Stimulated activated CD8-positive, alpha-beta memory T cell treated with anti-CD3 and anti-CD28 coated beads, Interleukin-7, amount 100 ng/mL, for 24 hours (primary cell): Measurements from ENCODE around the gene SLC9A9.

Source experiments
- DNase-seq: peaks from one replicate; pipeline ENCODE4 v3.0.0-alpha.2; 2020; ENCODE audit warnings: low read depth

The SLC9A9 gene

DNA sequence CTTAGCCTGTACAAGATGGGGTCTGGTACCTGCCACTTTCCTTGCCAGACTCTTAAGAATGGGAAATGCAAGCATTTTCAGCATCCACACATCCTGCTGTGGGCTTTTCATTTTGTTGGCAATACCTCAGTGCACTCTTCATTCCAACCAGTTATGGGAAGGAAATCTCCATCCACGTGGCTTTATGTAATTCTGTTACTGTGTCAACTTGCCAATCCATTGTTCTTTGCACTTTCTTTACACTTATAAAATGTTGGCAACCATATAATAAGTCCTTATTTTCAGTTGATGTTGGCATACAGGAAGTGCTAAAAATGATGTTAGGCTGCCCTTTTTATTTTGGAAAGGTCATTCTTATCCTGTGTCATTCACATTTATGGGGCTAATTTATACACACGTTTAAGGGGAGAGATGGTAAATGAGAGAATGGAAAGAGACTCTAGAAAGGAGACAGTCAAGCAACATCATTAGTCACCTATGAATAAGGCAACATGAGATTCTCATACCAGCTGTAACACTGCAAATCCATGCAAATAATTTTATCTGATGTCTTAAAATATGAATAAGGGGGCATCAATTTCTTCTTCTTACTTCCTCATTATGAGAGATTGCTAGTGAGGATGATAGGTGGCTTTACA, 490.0 kb downstream of the SLC9A9 start:
- no peak for DNase-seq

DNA sequence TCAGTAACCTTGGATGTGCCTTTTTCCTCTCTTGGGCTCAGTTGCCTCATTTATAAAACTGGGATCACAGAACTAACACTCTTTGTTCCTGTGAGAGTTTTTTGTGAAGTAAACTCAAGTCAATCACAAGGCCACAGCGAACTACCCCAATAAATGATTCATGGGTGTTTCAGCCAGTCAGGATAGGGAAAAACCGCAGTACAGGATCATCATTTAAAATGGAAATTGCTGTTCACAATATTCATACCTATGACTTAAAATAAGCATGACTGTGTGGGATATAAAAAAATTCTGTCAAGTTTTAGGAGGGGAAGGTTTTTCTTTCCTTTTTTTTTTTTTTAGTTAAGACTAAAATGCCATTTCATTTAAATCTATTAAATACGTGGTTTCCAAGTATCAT, 490.6 kb downstream of the SLC9A9 start:
- DNase-seq: no peak

DNA sequence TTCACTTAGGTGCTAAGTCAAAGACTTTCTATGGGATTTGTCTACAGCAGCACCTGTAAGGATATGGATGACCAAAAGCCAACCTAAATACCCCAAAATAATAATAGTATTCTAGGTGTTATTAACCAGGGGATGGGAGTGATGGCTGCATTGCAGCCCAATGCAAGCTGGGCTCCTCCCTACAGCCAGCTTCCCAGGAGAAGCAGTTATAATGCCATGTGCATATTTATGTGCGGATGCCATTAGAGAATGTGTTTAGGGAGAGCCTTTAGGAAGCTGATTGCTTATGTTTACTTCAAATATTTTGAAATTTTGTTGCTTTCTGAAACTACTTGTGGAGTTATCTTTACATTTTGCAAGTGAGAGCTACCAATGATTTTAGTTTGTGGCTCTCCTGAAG, 491.4 kb downstream of the SLC9A9 start:
- no peak for DNase-seq

DNA sequence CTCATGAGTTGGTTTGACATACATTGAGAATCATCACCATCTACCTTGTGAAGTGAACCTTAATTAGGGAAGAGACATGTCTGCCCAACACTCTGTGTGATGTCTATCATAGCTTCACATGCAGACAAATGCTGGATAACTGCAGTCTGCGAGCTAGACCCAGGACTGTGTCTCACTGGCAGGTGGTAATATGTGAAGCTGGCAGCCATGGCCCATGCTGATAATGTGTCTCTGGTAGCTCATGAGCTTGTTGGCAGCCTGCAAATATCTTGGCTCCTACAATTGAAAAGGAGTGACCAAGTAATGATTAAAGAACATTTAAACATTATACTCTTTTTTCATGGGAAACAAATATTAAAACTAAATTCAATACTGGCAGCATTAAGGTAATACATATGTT, 493.9 kb downstream of the SLC9A9 start:
- DNase-seq: no peak

DNA sequence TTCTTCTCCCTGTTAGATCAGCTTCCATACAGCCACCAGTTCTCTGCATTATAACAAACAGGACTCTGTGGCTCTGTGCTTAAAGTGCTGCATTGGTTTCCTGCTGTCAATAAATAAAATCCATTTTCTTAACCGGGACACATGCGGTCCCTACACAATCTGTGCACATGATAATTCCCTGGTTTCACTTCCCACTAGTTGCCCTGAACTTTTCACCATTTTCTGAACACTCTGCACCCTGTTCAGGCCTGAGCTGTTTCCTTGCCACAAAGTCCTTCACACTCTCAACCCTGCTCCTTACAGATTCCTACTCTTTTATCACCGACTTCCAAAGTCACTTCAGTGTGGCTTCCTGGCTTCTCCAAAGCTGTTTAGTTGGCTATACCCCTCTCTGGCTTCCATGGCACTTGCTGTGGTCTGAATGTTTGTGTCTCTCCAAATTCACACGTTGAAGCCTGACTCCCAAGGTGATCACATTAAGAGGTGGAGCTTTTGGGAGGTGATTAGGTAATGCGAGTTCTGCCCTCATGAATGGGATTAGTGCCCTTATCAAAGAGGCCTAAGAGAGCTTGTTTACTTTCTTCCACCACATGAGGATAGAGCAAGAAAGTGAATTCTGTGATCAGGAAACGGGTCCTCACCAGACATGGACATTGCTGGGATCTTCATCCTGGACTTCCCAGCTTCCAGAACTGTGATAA, 495.3 kb downstream of the SLC9A9 start:
- DNase-seq: no peak

DNA sequence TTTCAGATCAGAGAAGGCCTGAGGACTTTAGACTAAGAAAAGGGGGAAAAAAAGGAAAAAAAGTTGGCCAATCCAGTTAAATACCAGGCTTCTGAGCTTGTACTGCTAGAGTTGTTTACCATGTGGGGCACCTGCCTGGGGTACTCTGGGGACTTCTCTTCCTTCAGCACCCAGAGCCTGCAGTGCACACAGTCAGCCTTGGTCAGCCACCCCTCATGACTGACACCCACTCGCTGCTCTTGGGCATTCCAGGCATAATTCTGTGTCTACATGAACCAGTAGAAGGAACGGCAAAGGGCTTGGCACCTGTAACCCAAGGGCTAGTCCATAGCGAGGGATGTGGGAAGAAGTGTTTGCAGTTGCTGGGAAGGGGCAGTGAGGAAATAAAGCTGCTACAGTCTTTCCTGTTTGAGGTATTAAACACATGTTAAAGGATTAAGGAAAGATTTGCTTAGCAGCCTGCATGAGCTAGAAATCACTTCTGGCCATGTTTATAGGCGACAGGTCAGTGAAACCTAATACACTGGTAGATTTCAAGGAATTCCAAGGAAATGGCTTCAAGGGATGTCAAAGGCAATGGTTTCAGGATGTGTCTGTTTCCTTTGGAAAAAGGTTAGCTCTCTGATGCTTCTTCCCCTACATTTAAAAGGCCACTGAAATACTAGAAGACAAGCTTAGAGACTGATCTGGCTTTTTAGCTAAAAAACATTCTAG, 496.2 kb downstream of the SLC9A9 start:
- DNase-seq: no peak

DNA sequence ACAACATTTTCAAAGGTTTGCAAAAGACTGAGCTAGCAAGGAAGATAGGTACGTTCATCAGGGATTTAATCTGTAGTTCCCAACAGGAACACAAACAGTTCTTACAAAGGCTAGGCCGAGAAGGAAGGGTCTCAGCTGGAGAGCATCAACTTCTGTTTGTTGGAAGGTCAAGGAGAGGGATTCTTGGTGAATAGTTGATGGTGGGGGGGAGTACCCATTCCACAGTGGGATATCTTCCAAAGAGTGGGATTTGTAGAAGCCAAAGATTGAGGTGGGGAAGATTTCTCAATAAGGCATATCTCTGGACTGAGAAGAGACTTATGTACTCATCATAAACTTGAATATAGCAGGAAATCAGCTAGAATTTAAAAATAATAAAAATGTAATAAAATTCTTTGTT, 496.9 kb downstream of the SLC9A9 start:
- DNase-seq: no peak

- DNase-seq: no peak
These were observed 498.8 kb downstream of the SLC9A9 start for GRCh38 chr3:143349455-143349854.

- DNase-seq: no peak
These were observed 499.6 kb downstream of the SLC9A9 start for GRCh38 chr3:143348486-143349327.

DNA sequence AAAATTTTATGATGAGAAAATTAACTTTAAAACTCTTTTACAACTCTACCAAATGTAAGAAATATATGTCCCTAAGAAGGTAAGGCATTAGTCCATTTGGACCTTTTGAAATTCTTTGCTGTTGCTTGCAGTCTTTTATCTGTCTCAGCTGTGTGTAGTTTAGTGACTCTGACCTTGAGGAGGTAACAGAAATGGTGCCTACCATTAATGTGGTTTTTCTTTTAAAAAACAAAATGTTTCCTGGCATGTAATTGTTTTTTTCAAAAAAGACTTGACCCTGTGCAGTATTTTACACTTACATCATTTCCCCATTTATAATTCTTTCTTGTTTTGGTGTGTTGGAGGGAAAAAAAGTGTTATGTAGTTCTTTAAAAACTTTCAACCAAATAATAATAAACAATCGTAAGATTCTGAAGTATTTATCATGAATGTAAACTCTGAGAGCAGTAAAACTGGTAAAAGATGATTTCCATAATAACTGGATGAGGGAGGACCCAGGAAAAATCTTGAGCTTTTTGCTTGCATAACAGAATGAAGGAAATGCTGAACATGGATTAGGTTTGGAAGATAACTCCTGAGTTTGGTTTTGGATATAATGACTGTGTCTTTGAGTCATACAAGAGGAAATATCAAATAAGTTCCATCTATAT, 503.6 kb downstream of the SLC9A9 start:
- no peak for DNase-seq

DNA sequence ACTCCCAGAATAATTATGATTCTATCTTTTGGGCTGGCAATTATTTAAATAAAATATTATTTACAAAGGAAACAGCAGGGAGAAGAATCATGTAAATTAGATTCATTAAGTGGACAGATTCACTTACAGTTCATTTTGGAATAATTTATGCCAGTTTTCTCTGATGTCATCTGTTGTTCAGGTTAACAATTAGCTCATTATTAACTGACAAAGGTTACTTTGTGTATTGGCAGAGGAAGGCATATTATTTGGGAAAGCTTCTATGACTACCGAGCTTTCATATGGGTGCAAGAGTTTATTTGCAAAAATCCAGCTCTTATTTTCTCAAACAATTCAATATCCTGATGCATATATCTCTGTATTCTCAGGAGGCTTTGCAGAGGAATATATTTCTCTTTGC, 504.3 kb downstream of the SLC9A9 start:
- no peak for DNase-seq

- no peak for DNase-seq
These were observed 505.2 kb downstream of the SLC9A9 start for GRCh38 chr3:143343031-143343430.

GRCh38 chr3:143339451-143339850, 508.8 kb downstream of the SLC9A9 start:
- no peak for DNase-seq

- DNase-seq: no peak
These were observed 510.9 kb downstream of the SLC9A9 start for GRCh38 chr3:143337387-143337786.

- DNase-seq: no peak
These were observed 514.0 kb downstream of the SLC9A9 start for GRCh38 chr3:143334231-143334630.

DNA sequence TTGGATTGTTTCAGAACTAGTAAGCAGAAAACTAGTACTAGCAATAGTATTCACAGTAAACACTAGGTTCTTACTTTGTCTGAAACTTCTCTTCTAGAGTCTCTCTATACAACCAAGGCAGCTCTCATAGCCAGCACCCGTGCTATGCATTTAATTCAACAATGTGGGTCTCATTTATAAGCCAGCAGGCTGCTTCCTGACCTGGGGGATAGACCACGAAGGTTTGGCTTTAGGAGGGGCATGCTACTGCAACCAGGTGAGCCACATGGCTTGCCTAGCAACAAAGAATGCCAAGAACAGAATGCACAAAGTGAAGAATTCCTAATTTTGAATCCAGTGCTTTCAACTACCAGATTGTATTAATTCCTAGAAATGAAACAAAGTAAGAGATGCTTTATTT, 514.9 kb downstream of the SLC9A9 start:
- DNase-seq: no peak

DNA sequence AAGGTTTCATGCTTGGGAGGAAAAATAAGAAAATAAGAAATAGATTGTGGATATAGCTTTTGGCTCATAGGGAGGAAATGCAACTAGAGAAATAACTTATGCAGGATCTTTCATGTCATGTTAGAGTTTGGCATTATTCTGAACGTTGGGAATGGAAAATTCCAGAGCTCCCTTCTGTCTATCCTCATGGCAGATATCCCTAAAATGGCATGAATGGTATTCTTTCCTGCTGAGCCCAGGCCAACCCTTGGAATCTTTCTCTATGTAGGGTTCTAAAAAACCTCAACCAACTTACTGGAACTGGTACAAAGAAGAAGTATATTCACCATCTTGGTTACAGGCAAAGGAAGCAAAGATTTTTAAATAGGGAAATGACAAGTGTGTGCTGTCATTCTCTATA, 516.2 kb downstream of the SLC9A9 start:
- no peak for DNase-seq

- no peak for DNase-seq
These were observed 516.9 kb downstream of the SLC9A9 start for GRCh38 chr3:143331350-143331749.

GRCh38 chr3:143330296-143330868, 517.9 kb downstream of the SLC9A9 start:
- DNase-seq: no peak

- no peak for DNase-seq
These were observed 518.6 kb downstream of the SLC9A9 start for GRCh38 chr3:143329567-143330211.

DNA sequence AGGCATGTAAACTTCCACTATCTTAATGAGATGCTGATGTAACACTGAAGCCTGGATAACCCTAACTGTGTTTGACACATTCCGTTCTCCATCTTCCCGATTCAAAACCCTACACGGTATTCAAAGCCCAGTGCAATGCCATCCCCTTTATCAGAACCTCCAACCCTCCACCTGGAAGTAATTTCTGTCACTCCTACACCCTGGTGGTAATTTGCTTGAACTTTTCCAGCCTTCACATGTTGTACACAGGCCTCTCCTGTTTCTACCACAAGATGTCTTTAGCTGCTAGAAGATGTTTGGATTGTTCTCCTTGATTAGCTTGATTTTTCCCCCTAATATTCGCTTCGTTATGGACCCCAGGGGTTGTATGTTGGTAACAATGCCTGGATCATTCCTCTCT, 519.8 kb downstream of the SLC9A9 start:
- no peak for DNase-seq
